IgD-negative memory B cell (primary cell): Measurements from ENCODE around the gene ACE. TPM values are rescaled to one million over a fixed set of nuclear protein-coding genes. Genes with fewer than 3 reads are reported as not detected.

ENCODE experiments used
- H3K27ac Mint-ChIP-seq, 3 donors: one replicate each; pipeline ENCODE4 v1.8.0; 2020 to 2022; ENCODE audit warnings: mild to moderate bottlenecking in 3 of 3, mixed read lengths in 3 of 3, moderate library complexity in 1 of 3
- H3K27me3 Mint-ChIP-seq: one replicate; pipeline ENCODE4 v1.8.0; 2021; ENCODE audit warnings: mixed read lengths
- H3K36me3 Mint-ChIP-seq: one replicate; pipeline ENCODE4 v1.8.0; 2020; ENCODE audit warnings: mild to moderate bottlenecking, mixed read lengths
- H3K4me1 Mint-ChIP-seq, 3 donors: one replicate each; pipeline ENCODE4 v1.8.0; 2020 to 2022; ENCODE audit warnings: mixed read lengths in 3 of 3, mild to moderate bottlenecking in 1 of 3
- H3K4me3 Mint-ChIP-seq, 4 donors: one replicate each; pipeline ENCODE4 v1.8.0; 2020 to 2022; ENCODE audit warnings: mild to moderate bottlenecking in 4 of 4, mixed read lengths in 4 of 4, moderate library complexity in 3 of 4
- H3K9me3 Mint-ChIP-seq, 3 donors: one replicate each; pipeline ENCODE4 v1.8.0; 2020 to 2021; ENCODE audit warnings: mixed read lengths in 3 of 3, mild to moderate bottlenecking in 1 of 3
- polyA plus RNA-seq: library from polyadenylated mRNA; unstranded; fragments of 300-500 nt; fragmentation: Illumina TruSeq; gene quantifications from one replicate; pipeline ENCODE4 v1.2.3, GENCODE V29; 2021

ACE gene
- polyA plus RNA-seq, 1 donor from 2014 or later = 2.0 TPM

DNA sequence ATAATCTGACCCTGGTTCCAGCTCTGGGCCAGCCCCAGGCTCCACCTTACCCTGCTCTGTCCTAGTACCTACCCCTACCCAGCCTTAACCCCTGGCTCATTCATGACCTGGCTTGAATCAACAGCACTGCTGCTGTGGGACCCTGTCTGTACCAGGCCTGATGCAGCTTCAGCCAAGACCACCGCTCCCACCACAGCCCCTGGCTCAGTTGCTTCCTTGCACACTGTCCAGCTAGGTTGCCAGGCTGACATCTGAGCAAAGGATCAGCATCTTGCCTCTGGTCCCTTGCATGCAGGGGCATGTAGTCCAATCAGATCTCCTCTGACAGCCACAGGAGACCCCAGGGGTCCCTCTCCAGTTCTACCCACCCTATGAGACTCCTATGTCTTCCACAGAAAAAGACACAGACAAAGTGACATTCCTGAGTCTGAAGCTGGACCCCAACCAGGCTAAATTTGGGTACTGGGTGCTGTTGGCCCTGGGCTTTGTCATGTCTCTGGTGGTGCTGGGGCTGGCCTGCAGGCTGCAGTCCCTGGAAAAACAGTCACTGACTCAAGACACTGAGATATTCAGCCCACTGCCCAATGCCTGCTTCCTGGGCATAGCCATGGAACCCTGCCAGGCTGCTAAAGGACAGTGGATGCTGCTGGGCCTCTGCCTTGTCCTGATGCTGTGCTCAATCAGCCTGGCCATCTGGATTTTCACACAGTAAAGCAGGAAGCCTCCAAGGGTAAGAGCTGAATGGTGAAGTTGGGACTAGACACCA, 42.4 kb downstream of the ACE start:
- peaks cover 18% of the 10 kb centered on the region for H3K27me3 Mint-ChIP-seq
- peaks cover 0 to 2% (median 0%) of the 10 kb centered on the region in 3 donors for H3K4me1 Mint-ChIP-seq

GRCh38 chr17:63519972-63520882, 43.4 kb downstream of the ACE start:
- no peak overlapping the region for H3K4me3 Mint-ChIP-seq

More for the DNA sequence above, 42.4 kb downstream of the ACE start:
- H3K27ac Mint-ChIP-seq = no peak overlapping the region
- H3K36me3 Mint-ChIP-seq = no peaks in the 10 kb centered on the region
- H3K4me3 Mint-ChIP-seq = no peak overlapping the region
- no peaks in the 10 kb centered on the region for H3K9me3 Mint-ChIP-seq

DNA sequence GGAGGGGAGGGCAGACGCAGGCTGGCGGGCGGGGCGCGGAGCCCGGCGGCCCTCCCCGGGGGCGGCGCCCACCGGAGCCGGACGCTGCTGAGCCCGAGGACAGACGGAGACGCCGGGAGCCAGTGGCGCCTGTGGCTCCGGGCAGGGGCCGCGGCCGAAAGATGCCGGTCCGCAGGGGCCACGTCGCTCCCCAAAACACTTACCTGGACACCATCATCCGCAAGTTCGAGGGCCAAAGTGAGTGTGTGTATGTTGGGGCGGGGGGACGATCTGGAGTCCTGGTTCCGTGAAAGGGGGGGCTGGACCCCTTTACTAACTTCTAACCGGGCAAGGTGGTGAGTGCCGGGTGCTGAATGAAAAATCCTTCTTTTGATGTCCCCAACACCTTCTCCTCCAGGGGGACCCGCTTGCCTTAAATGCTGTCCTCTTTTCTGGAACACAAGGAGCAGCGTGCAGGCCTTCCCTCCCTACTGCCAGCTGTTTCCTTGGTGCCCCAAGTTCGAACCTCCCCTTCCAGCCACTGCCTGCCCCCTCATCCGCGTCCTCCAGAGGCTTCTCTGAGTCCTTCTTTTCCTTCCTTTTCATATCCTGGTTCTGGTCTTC, 46.5 kb downstream of the ACE start, which contains the start of gene KCNH6:
KCNH6 (plus strand) TSS at position 106 of the 603 bp plus-strand sequence; CDS start at position 162, 56 bp downstream.
- H3K9me3 Mint-ChIP-seq = no peaks in the 10 kb centered on the region
- peaks cover 0 to 4% (median 0%) of the 10 kb centered on the region in 3 donors for H3K4me1 Mint-ChIP-seq
- peak within 1 kb of the TSS in 2 of 4 donors; percentile 71 to 72 for H3K4me3 Mint-ChIP-seq
- peaks cover 23% of the 10 kb centered on the region for H3K27me3 Mint-ChIP-seq
- peak within 1 kb of the TSS in 1 of 3 donors; percentile 42 for H3K27ac Mint-ChIP-seq
- H3K36me3 Mint-ChIP-seq = peaks cover 2% of the 10 kb centered on the region

More at GRCh38 chr17:63519972-63520882, 43.4 kb downstream of the ACE start:
- H3K9me3 Mint-ChIP-seq = no peaks in the 10 kb centered on the region
- H3K4me1 Mint-ChIP-seq = peaks cover 0 to 2% (median 0%) of the 10 kb centered on the region in 3 donors
- H3K36me3 Mint-ChIP-seq = peaks cover 2% of the 10 kb centered on the region
- peaks cover 22% of the 10 kb centered on the region for H3K27me3 Mint-ChIP-seq
- no peak overlapping the region for H3K27ac Mint-ChIP-seq

DNA sequence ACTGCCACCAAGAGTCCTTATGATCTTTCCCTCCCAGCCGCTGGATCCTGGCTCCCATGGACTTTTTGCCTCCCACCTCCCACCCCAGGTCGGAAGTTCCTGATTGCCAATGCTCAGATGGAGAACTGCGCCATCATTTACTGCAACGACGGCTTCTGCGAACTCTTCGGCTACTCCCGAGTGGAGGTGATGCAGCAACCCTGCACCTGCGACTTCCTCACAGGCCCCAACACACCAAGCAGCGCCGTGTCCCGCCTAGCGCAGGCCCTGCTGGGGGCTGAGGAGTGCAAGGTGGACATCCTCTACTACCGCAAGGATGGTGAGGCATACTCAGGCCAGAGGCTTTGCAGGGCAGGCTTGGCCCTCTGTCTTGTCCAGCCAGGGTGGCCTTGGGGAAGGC, 47.2 kb downstream of the ACE start:
- H3K36me3 Mint-ChIP-seq = peaks cover 2% of the 10 kb centered on the region
- no peaks in the 10 kb centered on the region for H3K9me3 Mint-ChIP-seq
- H3K4me3 Mint-ChIP-seq = peak overlapping the region in 2 of 4 donors; percentile 71 to 72
- H3K27me3 Mint-ChIP-seq = peaks cover 23% of the 10 kb centered on the region
- H3K4me1 Mint-ChIP-seq = peaks cover 0 to 4% (median 0%) of the 10 kb centered on the region in 3 donors
- peak overlapping the region in 1 of 3 donors; percentile 42 for H3K27ac Mint-ChIP-seq

GRCh38 chr17:63525190-63525946, 48.5 kb downstream of the ACE start:
- Mint-ChIP-seq H3K4me1 (peaks cover 0 to 6% (median 0%) of the 10 kb centered on the region in 3 donors), H3K27ac (no peak overlapping the region), H3K27me3 (peaks cover 23% of the 10 kb centered on the region)

DNA sequence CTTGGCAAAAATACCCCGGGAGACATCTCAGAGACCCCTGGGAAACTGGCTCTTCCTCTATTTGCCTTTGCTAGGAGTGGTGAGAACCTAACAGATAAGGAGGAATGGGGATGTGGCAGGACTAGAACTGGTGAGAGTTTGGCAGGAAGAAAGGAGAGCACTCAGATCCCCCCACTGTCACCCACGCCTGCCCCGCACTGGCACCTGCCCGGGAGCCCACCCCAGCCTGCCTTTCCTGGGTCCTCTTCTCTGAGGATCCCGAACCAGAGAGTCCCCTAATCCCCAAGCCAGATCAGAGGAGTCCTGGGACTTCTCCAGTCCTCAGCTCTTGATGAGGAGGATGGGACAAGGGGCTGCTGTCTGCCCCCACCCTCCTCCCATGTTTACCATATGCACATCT, 50.0 kb downstream of the ACE start:
- peaks cover 21% of the 10 kb centered on the region for H3K27me3 Mint-ChIP-seq
- H3K4me1 Mint-ChIP-seq = peaks cover 0 to 6% (median 0%) of the 10 kb centered on the region in 3 donors
- H3K4me3 Mint-ChIP-seq = no peak overlapping the region
- H3K36me3 Mint-ChIP-seq = peaks cover 2% of the 10 kb centered on the region
- H3K27ac Mint-ChIP-seq = no peak overlapping the region
- no peaks in the 10 kb centered on the region for H3K9me3 Mint-ChIP-seq

More at GRCh38 chr17:63525190-63525946, 48.5 kb downstream of the ACE start:
- no peaks in the 10 kb centered on the region for H3K9me3 Mint-ChIP-seq
- no peak overlapping the region for H3K4me3 Mint-ChIP-seq
- H3K36me3 Mint-ChIP-seq = peaks cover 2% of the 10 kb centered on the region

- H3K9me3 Mint-ChIP-seq = no peaks in the 10 kb centered on the region
- peaks cover 18% of the 10 kb centered on the region for H3K27me3 Mint-ChIP-seq
- H3K36me3 Mint-ChIP-seq = peaks cover 2% of the 10 kb centered on the region
- no peak overlapping the region for H3K4me3 Mint-ChIP-seq
- peaks cover 0 to 6% (median 0%) of the 10 kb centered on the region in 3 donors for H3K4me1 Mint-ChIP-seq
- no peak overlapping the region for H3K27ac Mint-ChIP-seq
These were observed 51.3 kb downstream of the ACE start for GRCh38 chr17:63528183-63528582.

DNA sequence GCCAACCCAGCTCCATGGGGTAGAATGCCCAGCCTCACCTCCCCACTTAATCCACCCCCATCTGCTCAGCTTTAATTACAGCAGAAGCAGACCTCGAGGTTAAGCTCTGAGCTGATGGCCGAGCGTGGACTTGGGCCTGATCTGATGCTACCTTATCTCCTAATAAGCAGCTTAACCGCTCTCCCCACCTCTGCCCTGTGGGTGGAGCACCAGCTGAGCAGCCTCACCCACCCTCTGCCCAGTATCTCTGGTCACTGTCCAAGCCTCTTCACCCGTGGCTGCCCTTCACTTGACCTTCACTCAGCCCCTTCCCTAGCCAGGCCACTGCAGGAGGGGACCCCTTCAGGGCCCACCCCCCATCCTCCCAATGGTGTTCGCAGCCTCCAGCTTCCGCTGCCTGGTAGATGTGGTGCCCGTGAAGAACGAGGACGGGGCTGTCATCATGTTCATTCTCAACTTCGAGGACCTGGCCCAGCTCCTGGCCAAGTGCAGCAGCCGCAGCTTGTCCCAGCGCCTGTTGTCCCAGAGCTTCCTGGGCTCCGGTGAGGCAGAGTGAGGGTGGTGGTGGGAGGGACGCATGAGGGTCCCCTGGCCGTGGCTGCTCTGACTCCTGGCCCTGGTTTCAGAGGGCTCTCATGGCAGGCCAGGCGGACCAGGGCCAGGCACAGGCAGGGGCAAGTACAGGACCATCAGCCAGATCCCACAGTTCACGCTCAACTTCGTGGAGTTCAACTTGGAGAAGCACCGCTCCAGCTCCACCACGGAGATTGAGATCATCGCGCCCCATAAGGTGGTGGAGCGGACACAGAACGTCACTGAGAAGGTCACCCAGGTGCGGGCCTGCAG, 53.1 kb downstream of the ACE start:
- peaks cover 0 to 4% (median 0%) of the 10 kb centered on the region in 3 donors for H3K4me1 Mint-ChIP-seq
- H3K36me3 Mint-ChIP-seq = no peaks in the 10 kb centered on the region
- H3K4me3 Mint-ChIP-seq = no peak overlapping the region

DNA sequence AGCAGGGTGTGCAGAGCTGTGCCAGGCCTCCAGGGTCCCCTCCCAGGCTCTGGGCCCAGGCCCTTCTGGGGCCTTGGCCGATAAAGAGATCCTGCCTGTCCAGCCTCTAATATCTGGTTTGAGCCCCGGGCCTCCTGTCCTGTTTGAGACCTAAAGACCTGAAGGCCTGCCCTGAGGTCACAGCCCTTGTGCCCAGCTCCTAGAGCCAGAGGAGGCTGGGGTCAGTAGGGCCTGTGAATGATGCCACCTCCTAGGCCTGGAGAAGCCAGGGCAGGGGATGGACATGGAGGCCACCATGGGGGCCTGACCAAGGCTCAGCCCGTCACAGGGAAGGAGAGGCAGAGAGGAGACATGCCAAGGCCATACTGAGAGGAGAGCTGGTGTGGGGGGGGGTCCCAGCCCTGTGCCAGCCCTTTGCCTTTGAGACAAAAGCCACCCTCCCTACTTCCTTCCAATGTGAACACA, 53.7 kb downstream of the ACE start:
- H3K4me3 Mint-ChIP-seq = no peak overlapping the region
- no peaks in the 10 kb centered on the region for H3K9me3 Mint-ChIP-seq
- peaks cover 0 to 4% (median 0%) of the 10 kb centered on the region in 3 donors for H3K4me1 Mint-ChIP-seq
- no peaks in the 10 kb centered on the region for H3K36me3 Mint-ChIP-seq
- no peak overlapping the region for H3K27ac Mint-ChIP-seq
- H3K27me3 Mint-ChIP-seq = peaks cover 2% of the 10 kb centered on the region

More for the DNA sequence above, 53.1 kb downstream of the ACE start:
- H3K9me3 Mint-ChIP-seq = no peaks in the 10 kb centered on the region
- H3K27me3 Mint-ChIP-seq = peaks cover 8% of the 10 kb centered on the region
- H3K27ac Mint-ChIP-seq = no peak overlapping the region

DNA sequence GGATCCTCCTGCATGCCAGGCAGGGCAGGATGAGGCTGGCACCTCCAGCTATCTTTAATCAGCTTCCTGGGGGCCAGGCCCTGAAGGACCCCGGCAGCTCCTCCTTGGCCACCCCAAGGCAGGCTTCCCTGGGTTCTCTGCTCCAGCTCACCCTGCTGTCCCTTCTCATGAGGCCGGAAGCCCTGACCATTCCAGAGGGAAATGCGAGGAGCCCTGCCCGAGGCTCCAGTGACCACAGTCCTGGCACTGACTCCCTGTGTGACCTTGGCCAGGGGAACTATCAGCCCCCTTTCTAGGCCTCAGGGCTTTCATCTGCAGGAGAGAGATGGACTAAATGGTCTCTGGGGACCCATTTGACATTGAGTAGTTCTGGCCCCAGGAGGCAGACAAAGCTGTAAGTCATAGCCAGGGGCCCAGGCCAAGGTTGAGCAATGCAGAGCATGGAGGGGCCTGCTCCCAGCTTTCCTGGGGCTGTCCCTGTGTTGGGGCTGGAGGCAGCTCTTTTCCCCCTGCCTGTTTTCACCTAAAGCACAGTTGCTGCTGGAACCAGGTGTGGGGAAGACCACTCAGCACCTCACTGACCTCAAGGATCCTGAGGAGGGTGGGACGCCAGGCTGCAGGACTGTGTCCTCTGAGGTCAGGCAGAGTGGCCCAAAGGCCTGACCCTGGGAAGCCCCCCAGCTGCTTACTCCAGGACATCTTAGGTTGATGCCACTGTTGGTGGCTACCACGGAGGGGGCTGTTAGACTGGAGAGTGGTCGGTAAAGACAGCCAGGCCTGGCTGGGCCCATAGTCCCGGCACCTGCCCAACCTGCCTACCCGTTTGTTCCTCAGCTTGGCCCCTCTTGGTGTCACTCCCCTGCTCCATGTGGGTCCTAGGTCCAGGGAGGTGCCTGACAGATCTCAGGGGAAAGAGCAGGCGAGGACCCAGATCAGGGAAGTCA, 54.4 kb downstream of the ACE start:
- Mint-ChIP-seq H3K27ac (no peak overlapping the region), H3K4me3 (no peak overlapping the region), H3K4me1 (peaks cover 0 to 4% (median 0%) of the 10 kb centered on the region in 3 donors), H3K36me3 (no peaks in the 10 kb centered on the region), H3K27me3 (no peaks in the 10 kb centered on the region), H3K9me3 (no peaks in the 10 kb centered on the region)

GRCh38 chr17:63533433-63534077, 56.7 kb downstream of the ACE start:
- H3K36me3 Mint-ChIP-seq = no peaks in the 10 kb centered on the region
- peaks cover 9% of the 10 kb centered on the region for H3K27me3 Mint-ChIP-seq
- no peak overlapping the region for H3K4me3 Mint-ChIP-seq
- peaks cover 0 to 5% (median 4%) of the 10 kb centered on the region in 3 donors for H3K4me1 Mint-ChIP-seq
- H3K27ac Mint-ChIP-seq = no peak overlapping the region
- H3K9me3 Mint-ChIP-seq = no peaks in the 10 kb centered on the region

GRCh38 chr17:63534078-63534570, 57.3 kb downstream of the ACE start:
- no peaks in the 10 kb centered on the region for H3K9me3 Mint-ChIP-seq
- no peaks in the 10 kb centered on the region for H3K36me3 Mint-ChIP-seq
- peaks cover 0 to 6% (median 6%) of the 10 kb centered on the region in 3 donors for H3K4me1 Mint-ChIP-seq
- H3K27me3 Mint-ChIP-seq = peaks cover 13% of the 10 kb centered on the region
- no peak overlapping the region for H3K27ac Mint-ChIP-seq
- no peak overlapping the region for H3K4me3 Mint-ChIP-seq
